Measurements from ENCODE around the gene DCHS2.

The DCHS2 gene

GRCh38 chr4:154475820-154476219, 15.8 kb downstream of the DCHS2 start:
- no peak for TF ChIP-seq CTCF (IDR thresholded peaks at IDR 0.05; ENCODE audit: unreplicated experiment in 3 of 3)
- H3K4me1 Mint-ChIP-seq: peaks cover 46% of the 10 kb centered on the region
- H3K27me3 Mint-ChIP-seq (ENCODE audit: low read depth): no peaks in the 10 kb centered on the region
- H3K36me3 Mint-ChIP-seq (ENCODE audit: low read depth): peaks cover 10% of the 10 kb centered on the region
- peaks cover 2% of the 10 kb centered on the region for H3K9me3 Mint-ChIP-seq
- H3K4me3 Mint-ChIP-seq: no peak overlapping the region
- H3K27ac Mint-ChIP-seq: peak overlapping the region; percentile 14 to 34 (median 31)

- no peaks in the 10 kb centered on the region for H3K27me3 Mint-ChIP-seq (ENCODE audit: low read depth)
- peaks cover 50% of the 10 kb centered on the region for H3K4me1 Mint-ChIP-seq
- no peak overlapping the region for H3K4me3 Mint-ChIP-seq
- H3K9me3 Mint-ChIP-seq: no peaks in the 10 kb centered on the region
- H3K36me3 Mint-ChIP-seq (ENCODE audit: low read depth): peaks cover 6% of the 10 kb centered on the region
- TF ChIP-seq CTCF (IDR thresholded peaks at IDR 0.05; ENCODE audit: unreplicated experiment in 3 of 3): no peak
- H3K27ac Mint-ChIP-seq: peak overlapping the region in 2 of 3 experiments; percentile 28 to 65
Observed at GRCh38 chr4:154473497-154473896, 18.1 kb downstream of the DCHS2 start.

- H3K36me3 Mint-ChIP-seq (ENCODE audit: low read depth): peaks cover 3% of the 10 kb centered on the region
- peak overlapping the region; percentile 76 to 82 (median 76) for H3K27ac Mint-ChIP-seq
- no peaks in the 10 kb centered on the region for H3K27me3 Mint-ChIP-seq (ENCODE audit: low read depth)
- TF ChIP-seq CTCF (IDR thresholded peaks at IDR 0.05; ENCODE audit: unreplicated experiment in 3 of 3): no peak
- H3K4me3 Mint-ChIP-seq: no peak overlapping the region
- peaks cover 51% of the 10 kb centered on the region for H3K4me1 Mint-ChIP-seq
- no peaks in the 10 kb centered on the region for H3K9me3 Mint-ChIP-seq
Observed at GRCh38 chr4:154472858-154473257, 18.7 kb downstream of the DCHS2 start.

- H3K9me3 Mint-ChIP-seq: no peaks in the 10 kb centered on the region
- H3K27ac Mint-ChIP-seq: peak overlapping the region; percentile 76 to 82 (median 76)
- peak overlapping the region in 2 of 3 experiments; percentile 22 to 40 for H3K4me3 Mint-ChIP-seq
- peaks cover 3% of the 10 kb centered on the region for H3K36me3 Mint-ChIP-seq (ENCODE audit: low read depth)
- no peaks in the 10 kb centered on the region for H3K27me3 Mint-ChIP-seq (ENCODE audit: low read depth)
- peaks cover 53% of the 10 kb centered on the region for H3K4me1 Mint-ChIP-seq
- no peak for TF ChIP-seq CTCF (IDR thresholded peaks at IDR 0.05; ENCODE audit: unreplicated experiment in 3 of 3)
Observed at GRCh38 chr4:154471526-154472331, 19.9 kb downstream of the DCHS2 start.

- no peak for TF ChIP-seq CTCF (IDR thresholded peaks at IDR 0.05; ENCODE audit: unreplicated experiment in 3 of 3)
- Mint-ChIP-seq H3K27ac (peak overlapping the region; percentile 76 to 82 (median 76)), H3K9me3 (no peaks in the 10 kb centered on the region), H3K4me3 (no peak overlapping the region), H3K36me3 (ENCODE audit: low read depth) (peaks cover 3% of the 10 kb centered on the region), H3K4me1 (peaks cover 50% of the 10 kb centered on the region), H3K27me3 (ENCODE audit: low read depth) (no peaks in the 10 kb centered on the region)
Observed at GRCh38 chr4:154471032-154471431, 20.6 kb downstream of the DCHS2 start.

GRCh38 chr4:154467886-154468285, 23.7 kb downstream of the DCHS2 start:
- no peak for TF ChIP-seq CTCF (IDR thresholded peaks at IDR 0.05; ENCODE audit: unreplicated experiment in 3 of 3)
- Mint-ChIP-seq H3K9me3 (no peaks in the 10 kb centered on the region), H3K4me1 (peaks cover 33% of the 10 kb centered on the region), H3K4me3 (no peak overlapping the region), H3K27me3 (ENCODE audit: low read depth) (no peaks in the 10 kb centered on the region), H3K27ac (no peak overlapping the region), H3K36me3 (ENCODE audit: low read depth) (peaks cover 3% of the 10 kb centered on the region)

Data from nephron (organoid).